ENCODE data around the gene GNG2.
A peak's percentile ranks its signal among the peaks of the same experiment; 100 is the strongest.

GNG2 gene

GRCh38 chr14:51942971-51943370 is 82.6 kb downstream of the GNG2 start:
- no peak for DNase-seq (ENCODE audit: low spot score)

- DNase-seq (ENCODE audit: low spot score), result no peak
Observed at GRCh38 chr14:51950007-51950406, 89.6 kb downstream of the GNG2 start.

- DNase-seq (ENCODE audit: low spot score), result no peak
Observed at GRCh38 chr14:51951656-51952055, 91.2 kb downstream of the GNG2 start.

DNA sequence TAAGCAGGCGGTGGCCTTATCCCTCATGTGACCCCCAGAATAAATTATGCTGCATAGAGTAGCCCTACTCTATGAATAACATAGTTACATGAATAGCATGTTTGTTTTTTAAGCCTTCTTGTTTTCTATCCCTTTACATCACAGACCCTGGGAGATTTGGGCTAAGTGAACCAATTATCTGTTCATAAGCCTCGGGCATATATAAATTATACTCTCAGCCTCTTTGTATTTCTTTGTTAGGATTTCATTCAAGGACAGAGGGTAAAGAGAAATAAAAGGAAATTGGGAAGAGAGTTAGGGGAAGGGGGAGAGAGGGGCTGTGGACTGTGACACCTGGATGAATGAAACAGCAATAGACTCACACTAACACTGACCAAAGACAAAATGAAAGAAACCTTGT is 93.6 kb downstream of the GNG2 start:
- DNase-seq (ENCODE audit: low spot score), result no peak

DNA sequence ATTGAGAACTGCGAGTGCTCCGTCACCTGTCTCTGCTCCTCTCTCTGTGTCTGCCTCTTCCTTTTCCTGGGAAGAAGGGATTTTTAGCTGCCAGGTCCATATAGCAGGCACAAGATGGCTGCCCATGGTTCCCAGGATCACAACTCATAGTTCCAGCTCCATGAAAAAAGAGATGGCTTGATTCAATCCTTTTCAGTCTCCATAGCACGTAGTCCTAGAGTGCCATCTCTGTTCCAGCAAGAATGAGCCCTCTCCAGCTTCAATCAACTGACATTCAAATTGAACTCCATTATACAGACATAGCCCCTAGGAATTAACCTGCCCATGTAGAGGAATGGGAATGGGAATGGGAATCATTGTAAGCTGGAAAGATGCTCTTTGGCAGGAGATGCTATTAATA is 94.2 kb downstream of the GNG2 start:
- DNase-seq (ENCODE audit: low spot score), result no peak

DNA sequence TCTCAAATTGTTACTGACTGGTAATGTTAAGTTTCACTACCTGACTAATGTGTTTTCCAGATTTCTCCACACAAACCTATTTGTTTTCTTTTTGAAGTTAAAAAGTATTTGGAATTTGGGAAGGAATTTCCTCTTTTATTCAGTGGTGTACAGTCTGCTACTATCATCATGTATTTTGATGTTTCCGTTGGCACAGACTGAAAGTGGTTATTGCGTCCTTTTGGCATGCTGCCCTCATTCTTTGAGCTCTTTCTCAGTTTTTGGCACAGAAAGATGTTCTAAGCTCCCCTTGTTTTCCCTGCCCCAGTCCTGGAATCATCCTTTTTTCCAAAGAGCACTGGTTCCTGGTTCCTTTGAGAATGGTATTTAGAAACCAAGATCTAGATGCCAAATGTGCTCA is 97.5 kb downstream of the GNG2 start:
- no peak for DNase-seq (ENCODE audit: low spot score)

DNA sequence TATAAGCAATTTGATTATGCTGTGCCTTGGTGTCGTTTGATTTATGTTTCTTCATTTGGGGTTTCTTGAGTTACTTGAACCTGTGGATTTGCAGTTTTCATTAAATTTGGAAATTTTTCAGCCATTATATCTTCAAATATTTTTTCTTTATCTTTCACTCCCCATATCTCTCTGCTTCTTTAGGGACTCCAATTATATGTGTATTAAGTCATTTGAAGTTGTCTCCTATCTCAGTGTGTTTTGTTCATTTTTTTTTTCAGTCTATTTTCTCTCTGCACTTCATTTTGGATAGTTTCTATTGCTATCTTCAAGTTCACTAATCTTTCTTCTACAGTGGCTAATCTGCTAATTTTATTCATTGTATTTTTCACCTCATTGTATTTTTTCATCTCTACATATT is 99.5 kb downstream of the GNG2 start:
- no peak for DNase-seq (ENCODE audit: low spot score)

- no peak for DNase-seq (ENCODE audit: low spot score)
Observed at GRCh38 chr14:51960866-51961265, 100.5 kb downstream of the GNG2 start.

DNA sequence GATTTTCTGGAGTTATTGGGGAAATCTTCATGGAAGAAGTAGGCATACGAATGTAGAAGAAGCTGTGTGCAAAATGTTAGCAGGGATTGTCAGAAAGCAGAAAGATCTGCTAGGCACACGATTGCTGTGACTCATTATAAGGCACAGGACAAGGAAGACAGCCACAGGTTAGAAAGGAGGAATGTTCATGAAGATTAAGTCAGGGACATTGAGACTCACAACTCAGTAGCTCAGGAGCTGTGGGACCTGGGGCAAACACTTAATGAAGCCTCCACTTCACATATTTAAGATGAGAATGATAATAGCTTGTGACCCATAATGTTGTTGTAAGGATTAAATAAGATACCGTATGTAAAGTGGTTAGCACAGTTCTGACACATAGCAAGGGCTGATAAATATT is 102.3 kb downstream of the GNG2 start:
- DNase-seq (ENCODE audit: low spot score), result no peak

GRCh38 chr14:51963286-51963685 is 102.9 kb downstream of the GNG2 start:
- DNase-seq (ENCODE audit: low spot score), result no peak

DNA sequence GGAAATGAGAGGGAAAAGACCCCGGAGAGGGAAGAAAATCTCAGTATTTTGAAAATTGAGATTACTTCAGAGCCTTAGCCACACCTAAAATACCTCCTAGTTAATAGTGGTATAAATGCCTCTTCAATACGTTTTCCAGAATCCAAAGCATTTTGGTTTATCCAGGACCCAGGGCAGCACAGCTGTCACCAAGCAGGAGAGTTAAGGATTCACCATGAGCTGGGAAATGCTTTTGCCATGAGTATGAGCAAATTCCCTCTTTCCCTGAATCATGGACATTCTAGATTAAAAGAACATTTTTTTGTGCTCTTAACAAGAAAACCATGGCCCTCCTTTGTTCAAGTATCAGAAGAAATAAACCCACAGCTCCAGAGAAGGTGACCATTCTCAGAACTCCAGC is 107.1 kb downstream of the GNG2 start:
- DNase-seq (ENCODE audit: low spot score), result no peak

GRCh38 chr14:51969852-51970540 is 109.6 kb downstream of the GNG2 start:
- DNase-seq (ENCODE audit: low spot score), result no peak

GRCh38 chr14:51972566-51972965 is 112.2 kb downstream of the GNG2 start:
- no peak for DNase-seq (ENCODE audit: low spot score)

- no peak for DNase-seq (ENCODE audit: low spot score)
Observed at GRCh38 chr14:51977075-51977474, 116.7 kb downstream of the GNG2 start.

- DNase-seq (ENCODE audit: low spot score), result no peak
Observed at GRCh38 chr14:51978681-51979085, 118.3 kb downstream of the GNG2 start.

DNA sequence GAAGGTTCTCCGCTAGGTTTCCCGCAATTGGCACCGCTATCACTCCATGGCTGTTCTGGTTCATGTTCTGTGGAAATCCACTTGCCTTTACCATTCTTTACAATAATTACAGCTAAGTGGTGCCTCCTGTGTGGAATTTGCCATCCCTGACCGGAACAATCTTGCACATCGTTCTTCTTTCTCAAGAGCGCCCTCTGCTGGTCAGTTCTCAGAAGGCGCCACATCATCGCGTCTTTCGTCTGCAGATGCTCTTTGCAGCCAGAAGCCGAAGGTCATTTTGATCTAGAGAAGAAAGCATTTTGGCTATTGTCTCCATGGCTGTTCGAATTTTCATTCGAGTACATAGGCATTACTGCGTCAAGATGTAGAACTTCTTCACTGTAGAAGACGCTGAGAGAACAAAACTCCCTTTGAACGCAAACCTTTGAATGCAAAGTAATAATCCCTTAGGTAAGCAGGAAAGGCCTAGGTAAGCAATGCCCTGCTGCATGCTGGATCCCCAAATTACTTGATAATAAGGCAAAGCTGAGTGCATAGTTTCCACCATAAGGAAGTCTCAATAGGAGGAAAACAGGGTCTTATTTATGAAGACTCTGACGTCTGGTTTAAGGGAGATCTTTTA is 118.8 kb downstream of the GNG2 start:
- peak; percentile 80 for DNase-seq (ENCODE audit: low spot score)

- no peak for DNase-seq (ENCODE audit: low spot score)
Observed at GRCh38 chr14:51981218-51981854, 120.9 kb downstream of the GNG2 start.

- DNase-seq (ENCODE audit: low spot score), result no peak
Observed at GRCh38 chr14:51988221-51988620, 127.8 kb downstream of the GNG2 start.

GRCh38 chr14:51989293-51990234 is 129.2 kb downstream of the GNG2 start, which contains the start of gene RTRAF:
Gene RTRAF, plus strand, starts transcription at chr14:51989546. Its CDS starts 94 bp downstream, at chr14:51989640.
- peak; percentile 93 for DNase-seq (ENCODE audit: low spot score)

DNA sequence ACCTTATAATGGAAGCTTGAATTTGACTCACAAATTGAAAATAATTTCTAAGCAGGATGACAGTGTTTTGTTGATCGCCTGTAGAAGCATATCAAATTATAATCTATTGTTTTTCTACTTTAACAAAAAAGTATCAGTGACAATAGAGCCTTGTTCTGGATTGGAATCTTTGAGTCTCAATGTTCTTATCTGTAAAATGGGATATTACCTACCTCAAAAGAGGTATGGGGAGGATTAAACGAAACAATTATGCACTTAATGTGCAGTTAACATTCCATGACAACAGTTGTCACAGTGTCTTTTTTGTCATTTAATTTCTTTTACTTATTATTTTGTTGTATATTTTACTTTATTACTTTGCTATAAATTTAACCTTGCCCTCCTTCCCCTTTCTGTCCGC is 130.1 kb downstream of the GNG2 start:
- DNase-seq (ENCODE audit: low spot score), result no peak

GRCh38 chr14:51993285-51993920 is 133.0 kb downstream of the GNG2 start:
- DNase-seq (ENCODE audit: low spot score), result no peak

All from cerebellar cortex (tissue), 1 donor.